A673 (cell line): Measurements from ENCODE around the gene UTF1. TPM values are rescaled to one million over a fixed set of nuclear protein-coding genes. Genes with fewer than 3 reads are reported as not detected.

ENCODE experiments used
- BruUV-seq: library from RNA; stranded (reverse); fragments of 400-500 nt; replicated peaks from 2 replicates; lab custom pipeline; 2021; lab: Mats Ljungman, UMichigan
- CTCF ChIA-PET: fragments of 300-600 bp; sonication (Branson Sonifier 250); formaldehyde crosslinking; loops from one replicate; lab custom pipeline; 2022; ENCODE audit warnings: antibody characterized with exemption; lab: Charles Lee
- POLR2A ChIA-PET: fragments of 300-600 bp; sonication (Branson Sonifier 250); formaldehyde crosslinking; loops from one replicate; lab custom pipeline; 2022; ENCODE audit warnings: antibody characterized with exemption; ENCODE audit not compliant: low non-redundant PET; lab: Charles Lee
- DNase-seq: peaks from one replicate; pipeline ENCODE4 v3.0.0-alpha.2; 2015; ENCODE audit warnings: low spot score
- H3K27ac ChIP-seq: fragments of 200-600 bp; sonication (generic); 2 replicates; pipeline ENCODE4 v1.5.1; 2016; ENCODE audit warnings: mixed run types, low read depth, mild to moderate bottlenecking, mixed read lengths, antibody characterized with exemption, low read length; ENCODE audit not compliant: poor library complexity, severe bottlenecking
- H3K27me3 ChIP-seq: fragments of 200-600 bp; sonication (generic); replicated peaks from 2 replicates; pipeline ENCODE4 v1.6.1; 2017; ENCODE audit warnings: mixed run types, low read depth, mild to moderate bottlenecking, mixed read lengths, antibody characterized with exemption, low read length; ENCODE audit not compliant: insufficient read depth, poor library complexity
- H3K36me3 ChIP-seq: fragments of 200-600 bp; sonication (generic); 2 replicates; pipeline ENCODE4 v1.6.1; 2016; ENCODE audit warnings: mixed run types, mild to moderate bottlenecking, mixed read lengths, antibody characterized with exemption, low read length; ENCODE audit not compliant: insufficient read depth, poor library complexity, severe bottlenecking
- H3K4me1 ChIP-seq: fragments of 200-600 bp; sonication (generic); 2 replicates; pipeline ENCODE4 v1.6.1; 2017; ENCODE audit warnings: mixed run types, mild to moderate bottlenecking, mixed read lengths, antibody characterized with exemption, low read length; ENCODE audit not compliant: insufficient read depth, poor library complexity, severe bottlenecking
- H3K4me3 ChIP-seq: fragments of 200-600 bp; sonication (generic); 2 replicates; pipeline ENCODE4 v1.5.1; 2016; ENCODE audit warnings: low read depth, mixed run types, mild to moderate bottlenecking, mixed read lengths, low read length; ENCODE audit not compliant: poor library complexity, severe bottlenecking
- H3K9me3 ChIP-seq: fragments of 200-600 bp; sonication (generic); 2 replicates; pipeline ENCODE4 v1.6.1; 2016; ENCODE audit warnings: mixed run types, low read depth, mild to moderate bottlenecking, mixed read lengths, antibody characterized with exemption, low read length; ENCODE audit not compliant: poor library complexity, severe bottlenecking
- EZH2 ChIP-seq: fragments of 200-600 bp; sonication (generic); IDR thresholded peaks from 2 replicates; pipeline ENCODE4 v1.6.1; 2017; ENCODE audit warnings: borderline replicate concordance, low read depth, mild to moderate bottlenecking, mixed read lengths, antibody characterized with exemption, low read length; ENCODE audit not compliant: poor library complexity, severe bottlenecking
- intact Hi-C: fragments of 100-400 bp; cut with micrococcal nuclease; formaldehyde crosslinking; loops from one replicate; pipeline ENCODE4 v1.10.0; 2022; ENCODE audit not compliant: unreplicated experiment
- total RNA-seq: library from RNA; stranded (reverse); gene quantifications from 2 replicates; pipeline ENCODE4 v1.2.3, GENCODE V29; 2021
- TF ChIP-seq, protein P1 (sequence below): fragments of 300-800, 200-600 bp; sonication (generic); conservative IDR thresholded peaks from 2 replicates; pipeline ENCODE4 v1.5.1; 2017; ENCODE audit warnings: low read depth, mild to moderate bottlenecking, antibody characterized with exemption, low read length, moderate library complexity, mixed read lengths

Gene UTF1
- total RNA-seq, 1 experiment from 2014 or later, result not detected

DNA sequence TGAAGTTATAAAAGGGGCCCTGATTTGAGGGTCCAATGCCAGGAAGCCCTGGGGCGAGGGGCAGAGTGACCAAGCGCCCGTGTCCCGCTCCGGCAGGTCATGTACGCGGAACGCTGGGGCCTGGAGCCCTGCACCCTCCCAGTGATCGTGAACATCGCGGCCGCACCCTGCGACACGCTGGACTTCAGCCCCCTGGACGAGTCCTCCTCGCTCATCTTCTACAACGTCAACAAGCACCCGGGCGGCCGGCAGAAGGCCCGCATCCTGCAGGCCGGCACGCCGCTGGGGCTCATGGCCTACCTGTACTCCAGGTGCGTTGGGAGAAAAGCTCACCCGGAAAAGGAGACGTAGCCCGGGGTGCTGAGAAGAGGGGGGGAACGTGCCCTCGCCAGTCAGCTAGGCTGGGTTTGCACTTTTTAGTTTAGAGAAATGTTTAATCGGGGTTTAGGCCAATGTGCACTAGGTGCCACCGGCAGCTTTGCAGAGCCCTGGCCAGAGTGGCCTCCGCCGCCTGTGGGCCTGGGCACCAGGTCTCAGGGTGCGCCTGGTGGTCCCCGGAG, 22.9 kb upstream of the UTF1 start:
- no peak overlapping the region for H3K27ac ChIP-seq
- no peaks in the 10 kb centered on the region for H3K4me1 ChIP-seq
- peaks cover 34% of the 10 kb centered on the region for H3K27me3 ChIP-seq
- no peaks in the 10 kb centered on the region for H3K36me3 ChIP-seq
- no peak for DNase-seq
- TF ChIP-seq EZH2, result no peak
- TF ChIP-seq, protein P1, sequence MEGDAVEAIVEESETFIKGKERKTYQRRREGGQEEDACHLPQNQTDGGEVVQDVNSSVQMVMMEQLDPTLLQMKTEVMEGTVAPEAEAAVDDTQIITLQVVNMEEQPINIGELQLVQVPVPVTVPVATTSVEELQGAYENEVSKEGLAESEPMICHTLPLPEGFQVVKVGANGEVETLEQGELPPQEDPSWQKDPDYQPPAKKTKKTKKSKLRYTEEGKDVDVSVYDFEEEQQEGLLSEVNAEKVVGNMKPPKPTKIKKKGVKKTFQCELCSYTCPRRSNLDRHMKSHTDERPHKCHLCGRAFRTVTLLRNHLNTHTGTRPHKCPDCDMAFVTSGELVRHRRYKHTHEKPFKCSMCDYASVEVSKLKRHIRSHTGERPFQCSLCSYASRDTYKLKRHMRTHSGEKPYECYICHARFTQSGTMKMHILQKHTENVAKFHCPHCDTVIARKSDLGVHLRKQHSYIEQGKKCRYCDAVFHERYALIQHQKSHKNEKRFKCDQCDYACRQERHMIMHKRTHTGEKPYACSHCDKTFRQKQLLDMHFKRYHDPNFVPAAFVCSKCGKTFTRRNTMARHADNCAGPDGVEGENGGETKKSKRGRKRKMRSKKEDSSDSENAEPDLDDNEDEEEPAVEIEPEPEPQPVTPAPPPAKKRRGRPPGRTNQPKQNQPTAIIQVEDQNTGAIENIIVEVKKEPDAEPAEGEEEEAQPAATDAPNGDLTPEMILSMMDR, result no peak
- H3K4me3 ChIP-seq, result no peak overlapping the region
- BruUV-seq, result no TSS peak
- ChIA-PET POLR2A (no interaction called here), CTCF (no interaction called here)
- intact Hi-C loops, result no loop called here
- H3K9me3 ChIP-seq, result no peaks in the 10 kb centered on the region

DNA sequence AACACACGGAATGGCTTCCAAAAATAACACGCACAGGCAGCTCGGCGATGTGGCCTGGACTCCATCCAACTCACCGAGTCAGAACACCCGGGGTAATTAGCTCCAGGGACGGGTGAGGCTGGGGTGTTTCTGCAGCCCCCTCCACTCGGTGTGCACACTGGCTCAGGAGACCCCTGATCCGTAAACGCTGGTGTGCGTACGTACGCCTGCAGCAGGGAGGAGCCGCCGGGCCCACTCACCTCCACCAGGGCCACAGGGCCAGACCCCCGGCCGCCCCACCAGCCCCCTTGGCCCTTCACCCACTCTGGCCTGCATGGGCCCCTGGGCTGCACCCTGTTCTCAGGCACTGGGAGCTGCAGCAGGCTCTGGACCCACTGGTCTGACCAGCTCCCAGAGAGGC, 22.4 kb upstream of the UTF1 start:
- no peak overlapping the region for H3K27ac ChIP-seq
- no peak for DNase-seq
- no peak overlapping the region for H3K4me3 ChIP-seq
- CTCF ChIA-PET, result no interaction called here
- POLR2A ChIA-PET, result no interaction called here
- peaks cover 29% of the 10 kb centered on the region for H3K27me3 ChIP-seq
- BruUV-seq, result no TSS peak
- H3K9me3 ChIP-seq, result no peaks in the 10 kb centered on the region
- TF ChIP-seq, protein P1, result no peak
- TF ChIP-seq EZH2, result no peak
- intact Hi-C loops, result no loop called here
- no peaks in the 10 kb centered on the region for H3K4me1 ChIP-seq
- no peaks in the 10 kb centered on the region for H3K36me3 ChIP-seq

DNA sequence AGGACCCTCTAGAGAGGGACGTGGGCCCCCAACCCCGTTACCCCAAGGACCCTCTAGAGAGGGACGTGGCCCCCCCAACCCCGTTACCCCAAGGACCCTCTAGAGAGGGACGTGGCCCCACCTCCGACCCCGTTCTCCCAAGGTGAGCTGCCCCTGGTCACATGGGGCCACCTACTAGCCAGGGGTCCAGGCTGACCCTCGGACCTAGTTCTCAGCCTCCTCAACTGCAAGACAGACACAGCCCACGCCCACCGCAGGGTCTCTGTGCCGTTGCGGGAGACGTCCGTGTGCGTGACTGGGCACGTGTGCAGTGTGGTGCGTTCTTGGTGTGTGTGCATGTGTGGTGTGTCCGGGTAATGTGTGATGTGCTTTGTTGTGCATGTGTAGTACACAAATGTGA, 21.6 kb upstream of the UTF1 start:
- peaks cover 25% of the 10 kb centered on the region for H3K27me3 ChIP-seq
- H3K4me3 ChIP-seq, result no peak overlapping the region
- POLR2A ChIA-PET, result no interaction called here
- no peaks in the 10 kb centered on the region for H3K36me3 ChIP-seq
- CTCF ChIA-PET, result no interaction called here
- no peaks in the 10 kb centered on the region for H3K4me1 ChIP-seq
- no peak for DNase-seq
- H3K27ac ChIP-seq, result no peak overlapping the region
- TF ChIP-seq, protein P1, result no peak
- TF ChIP-seq EZH2, result no peak
- intact Hi-C loops, result no loop called here
- no TSS peak for BruUV-seq
- no peaks in the 10 kb centered on the region for H3K9me3 ChIP-seq
